GM21737 (cell line): Measurements from ENCODE around the gene RCBTB1.
A peak's percentile ranks its signal among the peaks of the same experiment; 100 is the strongest.

Experiments
- ATAC-seq: cut with Tn5 transposase; IDR thresholded peaks from one replicate; pipeline ENCODE4 v1.9.1; 2021; ENCODE audit warnings: mild to moderate bottlenecking, moderate library complexity; ENCODE audit not compliant: unreplicated experiment

RCBTB1 gene

DNA sequence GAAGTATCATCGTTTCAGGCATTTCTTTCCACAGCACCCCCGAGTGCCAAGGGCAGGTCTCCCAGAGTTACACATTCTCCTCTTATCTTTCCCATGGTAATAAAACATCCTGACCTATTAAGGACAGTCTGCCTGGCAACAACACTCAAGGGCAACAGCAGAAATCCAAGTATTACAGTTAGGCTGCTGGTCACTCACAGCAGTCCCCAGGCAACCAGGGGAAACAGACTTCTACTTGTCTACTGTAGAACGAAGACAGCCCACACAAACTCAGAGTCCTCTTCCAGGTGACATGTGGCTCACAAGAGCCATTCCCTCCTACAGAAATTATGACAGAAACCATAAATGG is 24.3 kb downstream of the RCBTB1 start:
- ATAC-seq: no peak

- peak; percentile 90 for ATAC-seq
Observed at GRCh38 chr13:49560270-49561061, 24.9 kb downstream of the RCBTB1 start.

GRCh38 chr13:49559006-49559405 is 26.4 kb downstream of the RCBTB1 start:
- ATAC-seq: no peak

GRCh38 chr13:49554387-49554786 is 31.0 kb downstream of the RCBTB1 start:
- ATAC-seq: no peak

DNA sequence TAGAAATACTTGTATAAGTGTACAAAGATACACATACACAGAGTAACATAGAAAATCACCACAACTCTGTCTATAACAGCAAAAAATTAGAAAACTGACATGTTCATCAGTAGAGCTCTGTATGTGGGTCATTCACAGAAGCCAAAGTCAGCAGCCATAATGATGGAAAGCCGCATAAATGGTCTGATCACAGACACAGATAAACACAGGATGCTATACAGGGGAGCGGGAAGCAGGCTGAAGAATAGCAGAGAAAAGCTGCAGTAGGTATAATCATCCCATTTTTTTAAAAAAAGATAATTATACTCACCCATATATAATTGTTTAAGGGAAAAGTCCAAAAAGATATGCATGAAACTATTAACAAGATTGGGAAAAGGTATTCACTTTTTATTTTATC is 31.5 kb downstream of the RCBTB1 start:
- ATAC-seq: no peak

DNA sequence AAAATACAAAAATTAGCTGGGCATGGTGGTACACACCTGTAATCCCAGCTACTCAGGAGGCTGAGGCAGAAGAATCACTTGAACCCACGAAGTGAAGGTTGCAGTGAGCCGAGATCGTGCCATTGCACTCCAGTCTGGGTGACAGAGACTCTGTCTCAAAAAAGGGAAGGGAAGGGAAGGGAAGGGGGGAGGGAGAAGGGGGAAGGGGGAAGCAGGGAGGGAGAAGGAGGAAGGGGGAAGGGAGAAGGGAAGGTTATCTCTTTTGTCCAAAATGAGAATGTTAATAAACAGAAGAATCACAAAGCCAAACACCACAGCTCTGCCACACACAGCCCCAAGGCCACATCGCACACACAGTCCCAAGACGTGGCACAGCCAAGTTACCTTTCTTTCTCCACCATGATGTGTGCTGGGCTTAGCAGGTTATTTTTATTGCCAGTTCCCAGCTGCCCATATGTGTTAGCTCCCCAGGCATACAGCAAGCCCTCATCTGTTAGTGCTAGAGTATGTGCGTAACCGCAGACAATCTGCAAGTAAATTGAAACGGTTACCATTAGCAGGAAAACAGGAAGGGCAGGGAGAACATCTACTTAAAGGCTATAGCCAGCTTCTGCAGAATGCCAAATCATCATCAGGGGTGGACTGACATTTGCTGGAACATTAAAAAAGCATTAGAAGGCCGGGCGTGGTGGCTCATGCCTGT is 34.3 kb downstream of the RCBTB1 start:
- no peak for ATAC-seq

GRCh38 chr13:49549289-49549688 is 36.1 kb downstream of the RCBTB1 start:
- ATAC-seq: no peak

DNA sequence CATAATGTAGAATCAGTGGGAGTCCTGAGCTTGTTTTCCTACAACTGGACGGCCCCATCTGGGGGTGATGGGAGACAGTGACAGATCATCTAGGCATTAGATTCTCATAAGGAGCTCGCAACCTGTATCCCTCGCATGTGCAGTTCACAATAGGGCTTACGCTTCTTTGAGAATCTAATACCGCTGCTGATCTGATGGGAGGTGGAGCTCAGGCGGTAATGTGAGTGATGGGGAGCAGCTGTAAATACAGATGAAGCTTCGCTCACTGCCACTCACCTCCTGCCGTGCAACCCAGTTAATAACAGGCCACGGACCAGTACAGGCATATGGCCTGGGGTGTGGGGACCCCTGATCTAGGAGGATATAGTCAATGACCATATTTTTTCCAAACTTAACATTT is 38.8 kb downstream of the RCBTB1 start:
- no peak for ATAC-seq

- ATAC-seq: no peak
Observed at GRCh38 chr13:49545661-49546060, 39.7 kb downstream of the RCBTB1 start.

GRCh38 chr13:49543656-49544055 is 41.7 kb downstream of the RCBTB1 start:
- ATAC-seq: no peak

- no peak for ATAC-seq
Observed at GRCh38 chr13:49540552-49540951, 44.8 kb downstream of the RCBTB1 start.

- ATAC-seq: no peak
Observed at GRCh38 chr13:49539746-49540145, 45.6 kb downstream of the RCBTB1 start.

DNA sequence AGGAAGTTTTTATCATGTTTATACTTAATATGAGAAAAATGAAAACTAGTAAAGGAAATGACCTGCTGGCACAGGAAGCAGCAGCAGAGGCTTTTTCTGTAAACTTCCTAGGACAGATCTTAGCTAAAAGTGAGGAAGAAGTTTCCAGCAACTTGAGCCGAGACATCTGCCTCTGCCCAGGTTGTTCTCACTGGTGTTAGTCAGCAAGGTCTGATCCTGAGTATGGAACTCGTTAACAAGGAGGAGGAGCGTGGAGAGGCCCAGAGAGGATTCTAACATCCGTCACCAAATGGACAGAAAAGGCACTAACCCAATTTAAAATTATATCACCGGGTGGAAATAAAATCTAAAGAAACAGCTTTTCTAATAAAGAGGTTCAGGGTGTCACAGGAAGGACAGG is 46.0 kb downstream of the RCBTB1 start:
- no peak for ATAC-seq

DNA sequence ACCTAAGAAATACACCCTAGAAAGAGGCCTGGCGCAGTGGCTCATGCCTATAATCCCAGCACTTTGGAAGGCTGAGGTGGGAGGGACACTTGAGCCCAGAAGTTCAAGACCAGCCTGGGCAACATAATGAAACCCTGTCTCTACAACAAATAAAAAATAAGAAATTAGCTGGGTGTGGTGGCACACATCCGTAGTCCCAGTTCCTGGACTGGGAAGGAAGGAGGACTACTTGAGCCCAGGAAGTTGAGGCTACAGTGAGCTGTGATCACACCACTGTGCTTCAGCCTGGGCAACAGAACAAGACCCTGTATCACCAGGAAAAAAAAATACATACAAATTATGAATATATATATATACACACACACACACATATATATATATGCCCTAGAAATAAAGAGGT is 47.0 kb downstream of the RCBTB1 start:
- ATAC-seq: no peak

DNA sequence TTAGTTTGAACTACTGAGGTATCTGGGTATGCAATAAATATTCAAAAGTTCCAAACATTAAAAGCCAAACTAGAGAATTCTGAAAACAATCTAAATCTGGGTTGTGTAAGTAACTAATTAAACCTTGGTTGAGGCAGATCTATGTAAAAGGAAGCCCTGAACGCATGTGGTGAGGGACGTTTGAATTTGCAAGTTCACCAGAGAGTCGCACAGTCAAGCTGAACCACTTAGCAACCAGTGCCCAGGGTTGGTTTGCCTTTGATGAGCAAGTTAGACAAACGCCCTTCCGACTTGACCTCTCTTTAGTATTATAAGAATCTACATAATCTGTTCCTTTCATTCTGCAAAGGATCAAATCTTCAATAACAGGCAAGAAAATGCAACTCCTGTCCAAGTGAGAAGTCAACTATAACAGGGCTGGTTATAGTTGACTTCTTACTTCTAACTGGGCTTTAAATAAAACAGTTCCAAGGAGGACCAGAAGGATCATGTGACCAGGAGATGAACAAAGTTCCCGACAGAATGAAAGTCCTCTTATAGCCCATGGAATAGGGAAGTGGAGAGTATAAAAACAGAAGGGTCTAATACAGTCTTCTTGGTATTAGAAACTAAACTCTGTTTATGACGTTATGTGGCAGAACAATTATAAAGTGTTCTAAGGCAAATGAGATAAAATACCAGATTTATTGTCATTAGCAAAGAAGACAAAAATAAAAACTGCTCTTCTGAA is 49.0 kb downstream of the RCBTB1 start:
- peak; percentile 53 for ATAC-seq

DNA sequence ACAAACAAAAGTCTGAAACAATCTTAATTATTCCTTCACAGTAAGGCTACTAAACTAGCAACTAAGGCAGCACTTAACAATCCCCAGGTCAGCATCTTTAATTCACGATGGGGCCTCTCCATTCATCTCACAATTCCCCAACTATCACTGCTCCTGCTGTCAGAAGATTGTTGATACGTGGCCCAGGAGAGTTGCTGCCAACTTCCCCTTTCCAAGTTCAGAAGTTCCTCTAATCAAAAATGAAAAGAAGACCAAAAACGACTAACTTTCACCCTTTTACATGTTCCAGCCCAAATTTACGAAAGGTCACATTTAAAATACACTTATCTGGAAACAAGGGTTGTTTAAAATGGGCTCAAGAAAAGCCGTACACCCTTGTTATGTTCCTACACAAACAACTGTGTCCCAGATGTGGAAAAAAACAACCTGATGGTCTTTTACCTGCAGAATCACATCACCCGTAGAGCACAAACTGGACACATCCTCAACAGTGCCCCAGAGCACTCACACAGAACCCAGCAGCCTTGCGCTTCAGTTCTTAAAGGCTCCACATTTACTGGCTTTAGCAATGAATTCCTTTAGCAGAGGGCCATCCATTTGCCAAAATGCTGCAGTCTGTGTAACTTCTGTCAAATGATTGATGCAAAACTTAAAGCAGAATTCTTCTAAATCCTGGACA is 51.6 kb downstream of the RCBTB1 start:
- no peak for ATAC-seq

DNA sequence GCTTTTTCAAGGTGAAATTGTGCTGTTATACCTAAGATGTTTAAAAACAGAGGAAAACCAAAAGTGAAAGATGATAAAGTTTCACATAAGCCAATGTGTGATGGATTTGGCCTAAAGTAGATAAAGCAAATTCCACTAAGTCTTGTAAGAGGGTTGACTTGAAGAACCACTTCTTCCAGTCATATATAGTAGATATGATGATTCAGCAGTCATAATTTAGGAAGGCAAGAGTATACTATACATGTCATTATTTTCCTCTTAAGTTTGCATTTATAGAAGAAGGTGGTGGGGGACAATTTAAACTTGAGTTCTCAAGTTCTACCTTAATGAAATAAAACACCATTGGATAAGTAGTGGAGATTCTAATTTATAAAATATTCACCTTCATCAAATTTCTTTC is 52.3 kb downstream of the RCBTB1 start:
- ATAC-seq: no peak

DNA sequence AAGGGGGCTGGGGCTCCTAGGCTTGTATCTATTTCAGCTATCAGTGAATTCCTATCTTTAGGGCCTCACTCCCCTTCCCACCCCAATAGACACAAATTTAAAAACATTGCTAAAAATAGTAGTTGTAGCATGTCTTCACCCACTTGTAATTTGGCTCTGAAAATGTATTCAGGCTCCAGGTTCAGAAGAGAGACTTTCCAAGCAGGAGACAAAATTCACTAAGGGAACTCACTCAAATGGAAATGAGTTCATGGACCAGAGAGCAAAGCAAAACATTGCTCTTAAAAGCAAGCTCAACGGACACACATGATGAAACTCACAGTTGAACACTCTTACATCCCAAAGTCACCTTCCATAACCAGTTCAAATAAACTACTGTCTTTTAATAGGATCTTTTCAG is 52.8 kb downstream of the RCBTB1 start:
- no peak for ATAC-seq

DNA sequence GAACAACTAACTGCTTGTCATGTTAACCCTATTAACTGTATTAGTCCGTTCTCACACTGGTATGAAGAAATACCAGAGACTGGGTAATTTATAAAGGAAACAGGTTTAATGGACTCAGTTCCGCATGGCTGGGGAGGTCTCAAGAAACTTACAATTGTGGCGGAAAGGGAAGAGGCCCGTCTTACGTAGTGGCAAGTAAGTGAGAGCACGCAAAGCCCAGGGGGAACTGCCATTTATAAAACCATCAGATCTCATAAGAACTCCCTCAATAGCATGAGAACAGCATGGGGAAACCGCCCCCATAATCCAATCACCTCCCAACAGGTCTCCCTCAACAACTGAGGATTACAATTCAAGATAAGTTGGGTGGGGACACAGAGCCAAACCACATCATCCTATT is 54.9 kb downstream of the RCBTB1 start:
- ATAC-seq: peak; percentile 57

DNA sequence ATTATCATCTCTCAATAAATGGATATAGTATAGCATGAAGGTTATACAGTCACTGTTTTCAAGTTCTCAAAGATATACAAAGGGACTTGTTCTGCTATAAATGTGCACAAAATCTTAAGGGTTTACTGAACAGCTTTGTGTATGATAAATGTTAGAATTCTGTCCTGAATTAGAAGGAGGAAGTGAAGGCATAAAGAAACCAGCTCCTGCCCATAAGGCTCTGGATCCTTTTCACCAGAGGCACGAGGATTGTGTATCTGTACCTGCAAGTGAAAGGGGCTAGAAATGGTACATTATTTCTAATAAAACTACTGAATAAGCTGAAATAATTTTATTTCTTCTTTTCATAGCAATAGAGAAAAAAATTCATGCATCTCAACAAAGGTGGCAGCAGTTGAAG is 57.2 kb downstream of the RCBTB1 start:
- ATAC-seq: no peak

DNA sequence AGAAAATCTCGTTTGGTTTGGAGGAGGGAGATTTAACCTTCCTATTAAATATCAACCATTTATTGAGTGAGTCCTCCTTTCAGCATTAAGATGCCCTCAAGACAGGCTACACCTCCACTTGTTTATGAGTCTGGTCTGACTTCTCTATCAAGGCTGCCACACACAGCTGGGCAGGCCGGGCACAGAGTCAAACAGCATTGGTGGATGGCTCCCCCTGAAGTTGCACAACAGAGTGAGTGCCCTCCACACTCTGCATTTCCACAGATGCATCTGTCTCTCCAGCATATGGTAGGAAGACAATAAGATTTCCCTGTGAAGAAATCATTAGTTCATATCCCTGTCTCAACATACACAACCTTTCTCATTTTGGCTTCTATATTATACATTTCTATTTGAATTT is 58.2 kb downstream of the RCBTB1 start:
- no peak for ATAC-seq
